Measurements from ENCODE around the gene TMEM176B. TPM values are rescaled to one million over a fixed set of nuclear protein-coding genes. Genes with fewer than 3 reads are reported as not detected.

TMEM176B gene
- total and polyA plus RNA-seq, 2 donors (not counting 1 experiment from before 2014, with no cell fraction given) = 0.25 to 1.4 TPM

DNA sequence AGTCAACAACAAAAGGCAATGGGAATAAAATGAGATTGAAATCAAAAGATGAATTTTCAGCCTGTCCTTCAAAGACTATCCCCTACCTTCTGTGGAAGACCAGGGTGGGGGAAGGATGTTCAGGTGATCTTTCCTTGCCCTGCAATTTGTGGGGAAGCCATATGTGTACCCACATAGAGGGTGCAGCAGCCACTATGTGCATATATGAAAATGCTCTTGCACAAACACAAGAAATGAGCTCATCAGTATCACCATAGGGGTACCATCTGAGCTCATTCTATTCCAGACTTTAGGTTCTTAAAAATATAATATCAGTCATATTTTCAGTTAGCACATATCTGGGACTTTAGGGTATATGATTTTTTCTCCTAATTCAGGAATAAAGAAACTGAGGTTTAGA is 45.2 kb downstream of the TMEM176B start:
- peaks cover 0 to 4% (median 0%) of the 10 kb centered on the region in 4 experiments for H3K27me3 ChIP-seq (replicated peaks in 1 of 4; ENCODE audit: control extremely low read depth in 1 of 4, control insufficient read depth in 3 of 4, insufficient read depth in 4 of 4, low read length in 3 of 4)
- Mint-ChIP-seq H3K4me3 (no peak overlapping the region), H3K4me1 (peaks cover 11% of the 10 kb centered on the region), H3K9me3 (ENCODE audit: insufficient read depth) (no peaks in the 10 kb centered on the region), H3K27me3 (peaks cover 17% of the 10 kb centered on the region), H3K27ac (no peak overlapping the region)
- no peaks in the 10 kb centered on the region for H3K36me3 ChIP-seq (replicated peaks in 1 of 2; ENCODE audit: control extremely low read depth in 1 of 2, control insufficient read depth in 1 of 2, extremely low read depth in 1 of 2, insufficient read depth in 2 of 2, low read length in 1 of 2)
- H3K9me3 ChIP-seq (ENCODE audit: control extremely low read depth in 1 of 3, control insufficient read depth in 2 of 3, insufficient read depth in 1 of 3, low read length in 2 of 3) = no peaks in the 10 kb centered on the region
- H3K4me3 ChIP-seq (ENCODE audit: control extremely low read depth in 1 of 5, extremely low read depth in 1 of 5, insufficient read depth in 1 of 5, low read depth in 2 of 5, low read length in 4 of 5) = no peak overlapping the region
- TF ChIP-seq EZH2 (IDR thresholded peaks at IDR 0.05; ENCODE audit: borderline replicate concordance, insufficient read depth, low read depth, low read length, poor library complexity, severe bottlenecking) (no peak), CTCF (IDR thresholded peaks at IDR 0.05) (no peak)
- intact Hi-C loops (cut with micrococcal nuclease) = loop anchor here (1.0 to 5.0 kb wide), 2 partner anchors 307 to 468 kb away; no protein-coding TSS in a partner anchor
- H3K4me2 ChIP-seq (replicated peaks; ENCODE audit: low read depth, low read length, poor library complexity, severe bottlenecking) = no peak overlapping the region
- H4K20me1 ChIP-seq (ENCODE audit: control insufficient read depth, insufficient read depth, low read length, poor library complexity, severe bottlenecking) = no peaks in the 10 kb centered on the region
- H2AFZ ChIP-seq (ENCODE audit: insufficient read depth, low read depth, low read length, poor library complexity, severe bottlenecking) = no peak overlapping the region
- H3K4me1 ChIP-seq (ENCODE audit: control insufficient read depth in 2 of 2, insufficient read depth in 2 of 2, low read length in 2 of 2) = peaks cover 10% of the 10 kb centered on the region in 2 donors
- CTCF ChIA-PET = interaction anchor here (1.0 to 3.2 kb wide), 5 partner anchors 17 to 469 kb away, joined by 3 to 33 read pairs (median 3); partner anchors contain the start of gene GIMAP8
- H3K79me2 ChIP-seq (ENCODE audit: control insufficient read depth, insufficient read depth, low read length) = no peaks in the 10 kb centered on the region
- ATAC-seq (ENCODE audit: low read depth) (no peak), DNase-seq (no peak)
- no peak overlapping the region for H3K27ac ChIP-seq (ENCODE audit: low read length in 2 of 2)
- no peak overlapping the region for H3K9ac ChIP-seq (ENCODE audit: low read length)
- POLR2A ChIA-PET = no interaction called here

DNA sequence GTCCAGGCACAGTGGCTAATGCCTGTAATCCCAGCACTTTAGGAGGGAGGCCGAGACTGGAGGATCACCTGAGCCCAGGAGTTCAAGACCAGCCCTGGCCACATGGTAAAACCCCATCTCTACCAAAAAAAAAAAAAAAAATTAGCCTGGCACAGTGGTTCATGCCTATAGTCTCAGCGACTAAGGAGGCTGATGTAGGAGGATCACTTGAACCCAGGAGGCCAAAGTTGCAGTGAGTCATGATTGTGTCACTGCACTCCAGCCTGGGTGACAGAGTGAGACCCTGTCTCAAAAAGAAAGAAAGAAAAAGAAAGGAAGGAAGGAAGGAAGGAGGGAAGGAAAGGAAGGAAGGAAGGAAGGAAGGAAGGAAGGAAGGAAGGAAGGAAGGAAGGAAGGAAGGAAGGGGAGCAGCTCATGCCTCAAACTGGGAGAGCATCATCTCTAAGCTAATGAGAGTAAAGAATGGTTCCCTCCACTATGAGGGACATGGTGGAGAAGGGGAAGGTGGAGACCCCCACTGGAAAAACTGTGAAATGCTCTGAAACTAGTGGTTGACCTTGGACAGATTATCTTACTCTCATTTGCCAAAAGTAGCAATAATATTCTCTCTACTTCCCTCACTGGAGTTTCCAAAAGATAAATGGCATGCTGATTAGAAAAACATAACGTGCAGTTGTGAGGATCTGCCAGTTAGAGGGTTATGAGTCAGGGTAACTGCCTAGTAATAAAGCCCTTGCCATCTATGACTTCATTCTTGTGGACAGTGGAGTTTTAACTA is 46.1 kb downstream of the TMEM176B start:
- TF ChIP-seq EZH2 (IDR thresholded peaks at IDR 0.05; ENCODE audit: borderline replicate concordance, insufficient read depth, low read depth, low read length, poor library complexity, severe bottlenecking) (no peak), CTCF (IDR thresholded peaks at IDR 0.05) (peak; percentile 31)
- Mint-ChIP-seq H3K4me1 (peaks cover 11% of the 10 kb centered on the region), H3K9me3 (ENCODE audit: insufficient read depth) (no peaks in the 10 kb centered on the region), H3K27me3 (peaks cover 14% of the 10 kb centered on the region), H3K4me3 (no peak overlapping the region), H3K27ac (no peak overlapping the region)
- intact Hi-C loops (cut with micrococcal nuclease) = loop anchor here (1.0 kb wide), 1 partner anchor 306 kb away; no protein-coding TSS in a partner anchor
- no peaks in the 10 kb centered on the region for H3K79me2 ChIP-seq (ENCODE audit: control insufficient read depth, insufficient read depth, low read length)
- H3K36me3 ChIP-seq (replicated peaks in 1 of 2; ENCODE audit: control extremely low read depth in 1 of 2, control insufficient read depth in 1 of 2, extremely low read depth in 1 of 2, insufficient read depth in 2 of 2, low read length in 1 of 2) = no peaks in the 10 kb centered on the region
- H3K9me3 ChIP-seq (ENCODE audit: control extremely low read depth in 1 of 3, control insufficient read depth in 2 of 3, insufficient read depth in 1 of 3, low read length in 2 of 3) = no peaks in the 10 kb centered on the region
- H4K20me1 ChIP-seq (ENCODE audit: control insufficient read depth, insufficient read depth, low read length, poor library complexity, severe bottlenecking) = no peaks in the 10 kb centered on the region
- ChIA-PET POLR2A (no interaction called here), CTCF (interaction anchor here (0.6 to 3.2 kb wide), 4 partner anchors 304 to 468 kb away, joined by 3 to 33 read pairs (median 3); partner anchors contain the start of gene GIMAP8)
- H3K4me2 ChIP-seq (replicated peaks; ENCODE audit: low read depth, low read length, poor library complexity, severe bottlenecking) = no peak overlapping the region
- H2AFZ ChIP-seq (ENCODE audit: insufficient read depth, low read depth, low read length, poor library complexity, severe bottlenecking) = no peak overlapping the region
- no peak overlapping the region for H3K4me3 ChIP-seq (ENCODE audit: control extremely low read depth in 1 of 5, extremely low read depth in 1 of 5, insufficient read depth in 1 of 5, low read depth in 2 of 5, low read length in 4 of 5)
- peaks cover 10% of the 10 kb centered on the region in 2 donors for H3K4me1 ChIP-seq (ENCODE audit: control insufficient read depth in 2 of 2, insufficient read depth in 2 of 2, low read length in 2 of 2)
- 71% methylated on average over 1 of the region's 3 CpGs for WGBS (ENCODE audit: insufficient coverage)
- H3K27me3 ChIP-seq (replicated peaks in 1 of 4; ENCODE audit: control extremely low read depth in 1 of 4, control insufficient read depth in 3 of 4, insufficient read depth in 4 of 4, low read length in 3 of 4) = peaks cover 0 to 4% (median 0%) of the 10 kb centered on the region in 4 experiments
- no peak overlapping the region for H3K27ac ChIP-seq (ENCODE audit: low read length in 2 of 2)
- ATAC-seq (ENCODE audit: low read depth) (no peak), DNase-seq (peak; percentile 19)
- no peak overlapping the region for H3K9ac ChIP-seq (ENCODE audit: low read length)

Measured in B cell (primary cell).